NCI-H1436 (cell line): ENCODE measurements around the gene NTS.

Experiments used
- DNase-seq: peaks from one replicate; lab custom pipeline; 2025; lab: John Stamatoyannopoulos, UW

The NTS gene

DNA sequence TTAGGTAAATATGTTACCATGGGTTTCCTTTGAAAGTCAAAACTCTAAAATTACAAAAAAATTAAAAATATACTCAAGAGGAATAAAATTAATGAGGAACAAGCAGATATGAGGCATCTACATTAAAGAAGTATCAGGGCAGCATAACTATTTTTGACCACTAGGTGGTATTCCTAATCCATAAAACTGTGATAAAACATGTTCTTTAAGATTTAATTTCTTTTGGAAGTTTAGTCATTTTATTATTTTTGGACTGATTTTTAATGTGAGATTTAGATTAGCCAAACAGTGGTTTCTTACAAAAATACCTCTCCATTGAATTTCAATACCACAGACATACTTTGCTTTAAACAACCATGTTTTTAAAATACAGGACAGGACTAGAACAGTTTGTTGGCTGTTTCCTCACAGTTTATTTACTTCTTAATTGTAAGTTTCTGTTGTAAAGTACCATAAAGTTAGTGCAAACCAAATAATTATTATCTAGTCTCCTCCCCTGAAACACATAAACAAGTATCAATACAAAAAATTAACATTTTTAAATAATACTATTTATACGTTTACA lies 49.8 kb downstream of the NTS start:
- DNase-seq = no peak

DNA sequence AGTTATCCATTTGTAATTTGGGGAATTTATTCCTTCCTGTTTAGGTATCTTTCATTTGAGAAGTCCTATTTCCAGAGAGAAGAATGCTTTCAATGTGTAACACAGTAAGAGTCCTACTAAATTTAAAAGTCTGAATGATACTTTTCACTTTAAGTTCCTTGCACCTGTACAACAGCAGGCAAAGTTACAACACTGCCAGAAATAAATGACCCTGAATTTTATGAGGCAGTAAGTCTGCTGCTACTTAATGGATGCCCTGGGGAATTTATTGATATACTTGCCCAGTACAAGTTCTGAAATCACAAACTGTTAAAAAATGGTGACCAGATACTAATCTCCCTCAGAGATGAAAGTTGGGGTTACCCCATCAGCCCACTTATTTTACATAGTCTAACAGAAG lies 53.1 kb downstream of the NTS start:
- no peak for DNase-seq
